Mesothelial cell of epicardium (in vitro differentiated cells): ENCODE data around the gene TMEM176B. TPM values are rescaled to one million over a fixed set of nuclear protein-coding genes. Genes with fewer than 3 reads are reported as not detected.
"Not testable (repeated sequence)": the region's sequence is repeated elsewhere in the genome, so short reads cannot be mapped to it uniquely, and the experiment has no call there.

ENCODE experiments used
- DNase-seq, 2 experiments: peaks; one replicate each; pipeline ENCODE4 v3.0.0; 2021; ENCODE audit warnings: low spot score in 2 of 2; ENCODE audit not compliant: unreplicated experiment in 2 of 2
- H3K27ac Mint-ChIP-seq: 2 replicates; pipeline ENCODE4 v1.8.0; 2021; ENCODE audit warnings: mixed read lengths
- H3K27me3 Mint-ChIP-seq: 2 replicates; pipeline ENCODE4 v1.8.0; 2021; ENCODE audit warnings: low read depth, mixed read lengths
- H3K36me3 Mint-ChIP-seq: 2 replicates; pipeline ENCODE4 v1.8.0; 2021; ENCODE audit warnings: mixed read lengths
- H3K4me1 Mint-ChIP-seq: 2 replicates; pipeline ENCODE4 v1.8.0; 2021; ENCODE audit warnings: mixed read lengths
- H3K4me3 Mint-ChIP-seq: 2 replicates; pipeline ENCODE4 v1.8.0; 2021; ENCODE audit warnings: mild to moderate bottlenecking, moderate library complexity, mixed read lengths
- H3K9me3 Mint-ChIP-seq: 2 replicates; pipeline ENCODE4 v1.8.0; 2021; ENCODE audit warnings: mixed read lengths
- total RNA-seq: library from RNA; stranded (reverse); gene quantifications from 3 replicates; pipeline ENCODE4 v1.2.1, GENCODE V29; 2021
- TF ChIP-seq, protein P1 (sequence below): fragments of 200-600 bp; sonication (generic); IDR thresholded peaks from one replicate; pipeline ENCODE4 v1.5.0; 2021; ENCODE audit warnings: antibody characterized with exemption; ENCODE audit not compliant: unreplicated experiment

TMEM176B gene
- total RNA-seq, 1 donor from 2014 or later = 2.3 TPM

DNA sequence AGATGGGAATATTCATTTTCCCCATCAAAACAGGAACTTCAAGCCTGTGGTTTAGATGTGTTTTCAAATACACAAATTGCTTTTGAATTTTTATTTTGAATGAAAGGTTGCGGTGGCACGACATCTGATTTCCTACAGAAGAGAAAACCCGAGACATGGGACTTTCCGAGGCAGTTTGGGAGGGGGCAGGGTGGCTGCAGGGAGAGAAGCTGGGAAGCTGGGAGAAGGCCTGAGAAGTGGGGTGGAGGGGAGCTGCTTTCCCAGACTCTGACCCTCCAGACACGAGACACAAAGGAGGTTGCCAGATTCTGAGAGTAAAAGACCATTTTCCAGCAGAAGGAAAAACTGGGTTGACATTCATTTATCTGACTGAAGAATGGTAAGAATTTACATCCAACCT is 20.0 kb upstream of the TMEM176B start:
- Mint-ChIP-seq H3K27ac (no peak overlapping the region), H3K27me3 (peaks cover 4% of the 10 kb centered on the region), H3K36me3 (peaks cover 4% of the 10 kb centered on the region), H3K9me3 (peaks cover 31% of the 10 kb centered on the region), H3K4me1 (peaks cover 3% of the 10 kb centered on the region), H3K4me3 (no peak overlapping the region)
- TF ChIP-seq, protein P1, sequence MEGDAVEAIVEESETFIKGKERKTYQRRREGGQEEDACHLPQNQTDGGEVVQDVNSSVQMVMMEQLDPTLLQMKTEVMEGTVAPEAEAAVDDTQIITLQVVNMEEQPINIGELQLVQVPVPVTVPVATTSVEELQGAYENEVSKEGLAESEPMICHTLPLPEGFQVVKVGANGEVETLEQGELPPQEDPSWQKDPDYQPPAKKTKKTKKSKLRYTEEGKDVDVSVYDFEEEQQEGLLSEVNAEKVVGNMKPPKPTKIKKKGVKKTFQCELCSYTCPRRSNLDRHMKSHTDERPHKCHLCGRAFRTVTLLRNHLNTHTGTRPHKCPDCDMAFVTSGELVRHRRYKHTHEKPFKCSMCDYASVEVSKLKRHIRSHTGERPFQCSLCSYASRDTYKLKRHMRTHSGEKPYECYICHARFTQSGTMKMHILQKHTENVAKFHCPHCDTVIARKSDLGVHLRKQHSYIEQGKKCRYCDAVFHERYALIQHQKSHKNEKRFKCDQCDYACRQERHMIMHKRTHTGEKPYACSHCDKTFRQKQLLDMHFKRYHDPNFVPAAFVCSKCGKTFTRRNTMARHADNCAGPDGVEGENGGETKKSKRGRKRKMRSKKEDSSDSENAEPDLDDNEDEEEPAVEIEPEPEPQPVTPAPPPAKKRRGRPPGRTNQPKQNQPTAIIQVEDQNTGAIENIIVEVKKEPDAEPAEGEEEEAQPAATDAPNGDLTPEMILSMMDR = no peak
- DNase-seq = no peak

DNA sequence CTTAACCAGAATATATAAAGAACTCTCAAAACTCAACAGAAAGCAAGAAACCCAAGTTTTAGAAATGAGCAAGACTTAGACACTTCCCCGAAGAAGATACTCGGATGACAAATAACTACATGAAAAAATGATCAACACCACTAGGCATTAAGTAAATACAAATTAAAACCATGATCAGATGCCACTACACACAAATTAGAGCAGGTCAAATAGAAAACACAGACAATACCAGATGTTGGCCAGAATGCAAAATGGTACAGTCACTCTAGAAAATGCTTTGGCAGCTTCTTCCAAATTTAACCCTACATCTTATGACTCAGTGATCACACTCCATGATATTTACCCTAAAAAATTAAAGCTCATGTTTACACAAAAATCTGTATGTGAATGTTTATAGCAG is 18.8 kb upstream of the TMEM176B start:
- Mint-ChIP-seq H3K9me3 (peaks cover 33% of the 10 kb centered on the region), H3K27ac (no peak overlapping the region), H3K4me1 (peaks cover 3% of the 10 kb centered on the region), H3K27me3 (peaks cover 4% of the 10 kb centered on the region), H3K4me3 (no peak overlapping the region), H3K36me3 (peaks cover 4% of the 10 kb centered on the region)
- TF ChIP-seq, protein P1 = no peak
- DNase-seq = no peak

DNA sequence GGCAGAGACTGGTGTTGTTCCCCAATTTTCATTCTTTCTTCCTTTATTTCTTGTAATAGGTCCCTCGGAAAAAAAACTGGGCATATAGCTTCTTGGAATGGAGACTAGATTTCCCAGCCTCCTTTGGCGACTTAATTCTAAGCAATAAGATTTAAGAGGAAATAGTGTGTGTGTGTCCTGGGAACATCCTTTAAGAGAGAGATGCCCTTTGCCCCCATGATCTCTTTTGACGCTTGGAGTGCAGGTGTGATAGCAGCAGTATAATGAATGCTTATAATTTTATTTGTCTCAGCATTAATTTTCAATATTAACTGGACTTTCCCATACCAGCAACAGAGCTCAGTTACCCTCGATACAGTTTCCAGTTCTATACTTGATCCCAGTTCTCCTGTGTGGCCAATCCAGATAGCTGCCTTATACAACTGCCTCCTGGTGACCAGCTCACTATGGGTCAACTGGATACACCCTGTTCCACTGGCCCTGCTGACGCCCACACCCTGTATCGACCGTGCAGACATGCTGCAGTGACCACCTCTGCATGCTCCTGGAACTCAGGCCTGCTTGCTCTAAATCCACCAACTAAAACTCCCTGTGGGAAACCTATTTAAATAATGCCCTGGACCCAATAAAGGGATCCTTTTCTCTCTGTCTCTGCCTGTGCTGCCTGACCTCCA is 14.3 kb upstream of the TMEM176B start:
- H3K36me3 Mint-ChIP-seq = peaks cover 4% of the 10 kb centered on the region
- DNase-seq = no peak
- no peaks in the 10 kb centered on the region for H3K4me1 Mint-ChIP-seq
- peaks cover 31% of the 10 kb centered on the region for H3K9me3 Mint-ChIP-seq
- H3K27me3 Mint-ChIP-seq = peaks cover 28% of the 10 kb centered on the region
- no peak overlapping the region for H3K27ac Mint-ChIP-seq
- TF ChIP-seq, protein P1 = no peak
- no peak overlapping the region for H3K4me3 Mint-ChIP-seq

DNA sequence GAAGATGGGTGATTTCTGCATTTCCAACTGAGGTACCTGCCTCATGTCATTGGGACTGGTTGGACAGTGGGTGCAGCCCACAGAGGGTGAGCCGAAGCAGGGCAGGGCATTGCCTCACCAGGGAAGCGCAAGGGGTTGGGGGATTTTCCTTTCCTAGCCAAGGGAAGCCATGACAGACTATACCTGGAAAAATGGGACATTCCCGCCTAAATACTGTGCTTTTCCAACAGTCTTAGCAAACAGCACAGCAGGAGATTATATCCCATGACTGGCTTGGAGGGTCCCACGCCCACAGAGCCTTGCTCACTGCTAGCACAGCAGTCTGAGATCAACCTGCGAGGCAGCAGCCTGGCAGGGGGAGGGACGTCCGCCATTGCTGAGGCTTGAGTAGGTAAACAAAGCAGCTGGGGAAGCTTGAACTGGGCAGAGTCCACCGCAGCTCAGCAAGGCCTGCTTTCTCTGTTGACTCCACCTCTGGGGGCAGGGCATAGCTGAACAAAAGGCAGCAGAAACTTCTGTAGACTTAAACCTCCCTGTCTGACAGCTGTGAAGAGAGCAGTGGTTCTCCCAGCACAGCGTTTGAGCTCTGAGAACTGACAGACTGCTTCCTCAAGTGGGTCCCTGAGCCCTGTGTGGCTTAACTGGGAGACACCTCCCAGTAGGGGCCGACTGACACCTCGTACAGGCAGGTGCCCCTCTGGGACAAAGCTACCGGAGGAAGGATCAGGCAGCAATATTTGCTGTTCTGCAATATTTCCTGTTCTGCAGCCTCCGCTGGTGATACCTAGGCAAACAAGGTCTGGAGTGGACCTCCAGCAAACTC is 7.7 kb upstream of the TMEM176B start:
- H3K9me3 Mint-ChIP-seq = peaks cover 19% of the 10 kb centered on the region
- H3K4me1 Mint-ChIP-seq, H3K27ac Mint-ChIP-seq, H3K4me3 Mint-ChIP-seq, H3K36me3 Mint-ChIP-seq, DNase-seq: not testable (repeated sequence)
- peaks cover 66% of the 10 kb centered on the region for H3K27me3 Mint-ChIP-seq

DNA sequence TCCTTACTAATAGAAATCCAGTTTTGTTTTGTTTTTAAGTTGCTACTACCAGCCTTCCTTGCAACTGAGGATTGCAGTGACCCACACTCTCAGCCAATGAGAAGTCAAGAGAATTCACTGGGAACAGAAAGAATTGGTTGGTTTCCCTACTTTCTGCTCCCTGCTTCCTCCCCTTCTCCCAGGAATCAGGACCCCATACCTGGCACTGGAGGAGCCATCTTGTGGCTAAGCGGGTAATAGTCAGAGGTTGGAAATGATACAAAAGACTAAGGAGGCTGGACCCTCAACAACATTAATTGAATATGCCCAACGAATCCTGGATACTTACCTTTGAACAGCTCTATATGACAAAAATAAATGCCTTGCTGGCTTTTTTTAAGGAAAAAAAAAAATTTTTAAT is 6.7 kb upstream of the TMEM176B start:
- no peaks in the 10 kb centered on the region for H3K36me3 Mint-ChIP-seq
- TF ChIP-seq, protein P1 = no peak
- no peaks in the 10 kb centered on the region for H3K4me1 Mint-ChIP-seq
- no peak overlapping the region for H3K4me3 Mint-ChIP-seq
- peaks cover 72% of the 10 kb centered on the region for H3K27me3 Mint-ChIP-seq
- DNase-seq = no peak
- peaks cover 16% of the 10 kb centered on the region for H3K9me3 Mint-ChIP-seq
- no peak overlapping the region for H3K27ac Mint-ChIP-seq

DNA sequence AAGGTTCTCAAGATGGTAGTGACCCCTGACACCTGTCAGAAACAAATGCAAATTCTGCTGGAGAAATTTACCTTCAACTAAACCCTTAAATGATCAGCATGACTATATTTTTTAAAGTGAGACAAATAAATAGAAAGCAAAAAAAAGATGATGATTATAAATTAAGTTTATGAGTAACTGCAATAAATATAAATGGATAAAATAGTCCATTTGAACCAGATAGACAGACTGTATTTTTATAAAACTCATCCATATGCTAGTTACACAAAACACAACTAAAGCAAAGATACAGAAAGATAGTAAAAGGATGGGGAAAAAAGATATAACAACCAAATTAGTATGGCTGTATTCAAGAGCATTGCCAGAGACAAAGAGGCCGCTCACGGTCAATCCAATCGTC is 6.3 kb upstream of the TMEM176B start:
- Mint-ChIP-seq H3K9me3 (peaks cover 12% of the 10 kb centered on the region), H3K27ac (no peak overlapping the region), H3K4me1 (no peaks in the 10 kb centered on the region), H3K36me3 (no peaks in the 10 kb centered on the region), H3K27me3 (peaks cover 72% of the 10 kb centered on the region), H3K4me3 (no peak overlapping the region)
- no peak for DNase-seq
- TF ChIP-seq, protein P1 = no peak
